Esophagus muscularis mucosa (tissue), 4 donors: ENCODE data around the gene RHPN2.

Experiments
- CTCF ChIP-seq, 3 experiments: fragments of 200-600 bp in 2 of 3; fragments of 450-650 bp in 1 of 3; sonication (generic) in 2 of 3; IDR thresholded peaks; one replicate each; pipeline ENCODE4 v1.5.1; 2017 to 2019; ENCODE audit warnings: antibody characterized with exemption in 3 of 3, mild to moderate bottlenecking in 2 of 3, moderate library complexity in 1 of 3
- EP300 ChIP-seq: sonication (generic); formaldehyde crosslinking; IDR thresholded peaks from one replicate; pipeline ENCODE4 v1.6.1; 2017; ENCODE audit warnings: antibody characterized with exemption
- POLR2A ChIP-seq: fragments of 450-650 bp; IDR thresholded peaks from one replicate; pipeline ENCODE4 v1.6.1; 2017; ENCODE audit warnings: antibody characterized with exemption, moderate library complexity, mild to moderate bottlenecking, low read depth
- POLR2AphosphoS5 ChIP-seq, 2 donors: sonication (generic); formaldehyde crosslinking; IDR thresholded peaks; one replicate each; pipeline ENCODE4 v1.6.1; 2017; ENCODE audit warnings: antibody characterized with exemption in 2 of 2

- no peak for TF ChIP-seq CTCF (IDR thresholded peaks at IDR 0.05)
- TF ChIP-seq POLR2A: no peak
- no peak for TF ChIP-seq POLR2AphosphoS5 (IDR thresholded peaks at IDR 0.05)
- no peak for TF ChIP-seq EP300
Observed at GRCh38 chr19:32971012-32971595, 93.6 kb downstream of the RHPN2 start.
